GM19467 (cell line): Measurements from ENCODE around the gene GCFC2.
A peak's percentile ranks its signal among the peaks of the same experiment; 100 is the strongest.
"Not testable (repeated sequence)": the region's sequence is repeated elsewhere in the genome, so short reads cannot be mapped to it uniquely, and the experiment has no call there.

Experiments
- ATAC-seq: cut with Tn5 transposase; IDR thresholded peaks from one replicate; pipeline ENCODE4 v1.9.1; 2021; ENCODE audit warnings: mild to moderate bottlenecking, moderate library complexity; ENCODE audit not compliant: unreplicated experiment

The GCFC2 gene

GRCh38 chr2:75710577-75711253, at the start of gene GCFC2:
Gene GCFC2 (minus strand): TSS chr2:75710915. CDS start chr2:75710855, 60 bp downstream.
- ATAC-seq, result peak; percentile 95

- no peak for ATAC-seq
These were observed 42.1 kb upstream of the GCFC2 start for GRCh38 chr2:75752828-75753227.

GRCh38 chr2:75751824-75752468, 41.2 kb upstream of the GCFC2 start:
- ATAC-seq, result no peak

- no peak for ATAC-seq
These were observed 40.6 kb upstream of the GCFC2 start for GRCh38 chr2:75751360-75751759.

GRCh38 chr2:75737961-75738360, 27.2 kb upstream of the GCFC2 start:
- no peak for ATAC-seq

GRCh38 chr2:75736276-75736675, 25.6 kb upstream of the GCFC2 start:
- ATAC-seq, result no peak

- no peak for ATAC-seq
These were observed 19.1 kb upstream of the GCFC2 start for GRCh38 chr2:75729861-75730260.

GRCh38 chr2:75728614-75729419, 18.1 kb upstream of the GCFC2 start:
- ATAC-seq, result no peak

- ATAC-seq, result no peak
These were observed 12.0 kb upstream of the GCFC2 start for GRCh38 chr2:75722687-75723086.

- no peak for ATAC-seq
These were observed 9.8 kb upstream of the GCFC2 start for GRCh38 chr2:75720525-75720924.

- no peak for ATAC-seq
These were observed 8.9 kb upstream of the GCFC2 start for GRCh38 chr2:75719616-75720015.

- ATAC-seq, result no peak
These were observed 5.7 kb upstream of the GCFC2 start for GRCh38 chr2:75716406-75716805.

GRCh38 chr2:75711590-75711989, 875 bp upstream of the GCFC2 start:
- ATAC-seq, result not testable (repeated sequence)

GRCh38 chr2:75710220-75710576, 517 bp downstream of the GCFC2 start:
- no peak for ATAC-seq

- no peak for ATAC-seq
These were observed 1.4 kb downstream of the GCFC2 start for GRCh38 chr2:75709297-75709696.

GRCh38 chr2:75707901-75708300, 2.8 kb downstream of the GCFC2 start:
- ATAC-seq, result no peak

GRCh38 chr2:75705921-75706320, 4.8 kb downstream of the GCFC2 start:
- no peak for ATAC-seq

GRCh38 chr2:75703589-75704287, 7.0 kb downstream of the GCFC2 start:
- no peak for ATAC-seq

GRCh38 chr2:75702593-75702992, 8.1 kb downstream of the GCFC2 start:
- ATAC-seq, result no peak

GRCh38 chr2:75698918-75699317, 11.8 kb downstream of the GCFC2 start:
- no peak for ATAC-seq

GRCh38 chr2:75688196-75688595, 22.5 kb downstream of the GCFC2 start:
- ATAC-seq, result no peak
